ENCODE measurements around the gene GET3.
"Not testable (repeated sequence)": the region's sequence is repeated elsewhere in the genome, so short reads cannot be mapped to it uniquely, and the experiment has no call there.

The GET3 gene

GRCh38 chr19:12790628-12791344 lies 53.5 kb downstream of the GET3 start:
- CTCF ChIA-PET, result interaction anchor here (0.7 to 14.0 kb wide), 2 partner anchors 21 to 57 kb away, joined by 4 to 706 read pairs; partner anchors contain the start of genes HOOK2 and TRIR
- H3K27me3 Mint-ChIP-seq, result peaks cover 7% of the 10 kb centered on the region
- H3K36me3 Mint-ChIP-seq, result peaks cover 8% of the 10 kb centered on the region
- H3K27ac Mint-ChIP-seq, result peak overlapping the region; percentile 99
- peak; percentile 30 for DNase-seq
- peak overlapping the region; percentile 92 for H3K4me3 Mint-ChIP-seq
- H3K9me3 Mint-ChIP-seq, result no peaks in the 10 kb centered on the region
- peaks cover 38% of the 10 kb centered on the region for H3K4me1 Mint-ChIP-seq

GRCh38 chr19:12791345-12792050 lies 54.2 kb downstream of the GET3 start, which contains the start of gene JUNB:
JUNB (plus strand) TSS chr19:12791486; CDS start chr19:12791772, 286 bp downstream.
- Mint-ChIP-seq H3K27me3 (peaks cover 7% of the 10 kb centered on the region), H3K9me3 (no peaks in the 10 kb centered on the region), H3K27ac (peak within 1 kb of the TSS; percentile 99), H3K36me3 (peaks cover 10% of the 10 kb centered on the region), H3K4me3 (peak within 1 kb of the TSS; percentile 92), H3K4me1 (peaks cover 45% of the 10 kb centered on the region)
- CTCF ChIA-PET, result interaction anchor here (0.5 to 14.0 kb wide), 3 partner anchors 22 to 58 kb away, joined by 3 to 706 read pairs (median 4); partner anchors contain the start of genes HOOK2 and TRIR
- peak; percentile 96 for DNase-seq

GRCh38 chr19:12792051-12792852 lies 55.0 kb downstream of the GET3 start:
- peaks cover 7% of the 10 kb centered on the region for H3K27me3 Mint-ChIP-seq
- H3K4me3 Mint-ChIP-seq, result peak overlapping the region; percentile 92
- H3K27ac Mint-ChIP-seq, result peak overlapping the region; percentile 99
- no peaks in the 10 kb centered on the region for H3K9me3 Mint-ChIP-seq
- H3K4me1 Mint-ChIP-seq, result peaks cover 49% of the 10 kb centered on the region
- H3K36me3 Mint-ChIP-seq, result peaks cover 13% of the 10 kb centered on the region
- CTCF ChIA-PET, result interaction anchor here (0.5 to 14.0 kb wide), 2 partner anchors 23 to 56 kb away, joined by 3 to 706 read pairs; partner anchors contain the start of gene HOOK2
- DNase-seq, result peak; percentile 89

GRCh38 chr19:12792853-12793289 lies 55.6 kb downstream of the GET3 start:
- H3K4me3 Mint-ChIP-seq, result peak overlapping the region; percentile 92
- DNase-seq, result no peak
- no peaks in the 10 kb centered on the region for H3K9me3 Mint-ChIP-seq

GRCh38 chr19:12793290-12794195 lies 56.2 kb downstream of the GET3 start:
- peaks cover 13% of the 10 kb centered on the region for H3K36me3 Mint-ChIP-seq
- peaks cover 7% of the 10 kb centered on the region for H3K27me3 Mint-ChIP-seq
- peak; percentile 92 for DNase-seq
- CTCF ChIA-PET, result interaction anchor here (0.6 to 14.0 kb wide), 4 partner anchors 24 to 126 kb away, joined by 3 to 706 read pairs (median 3); partner anchors contain the start of gene HOOK2
- peak overlapping the region; percentile 92 for H3K4me3 Mint-ChIP-seq
- no peaks in the 10 kb centered on the region for H3K9me3 Mint-ChIP-seq
- H3K27ac Mint-ChIP-seq, result peak overlapping the region; percentile 99
- H3K4me1 Mint-ChIP-seq, result peaks cover 45% of the 10 kb centered on the region

More at GRCh38 chr19:12792853-12793289, 55.6 kb downstream of the GET3 start:
- CTCF ChIA-PET, result interaction anchor here (0.6 to 14.0 kb wide), 3 partner anchors 24 to 125 kb away, joined by 3 to 706 read pairs (median 3); partner anchors contain the start of gene HOOK2
- peaks cover 7% of the 10 kb centered on the region for H3K27me3 Mint-ChIP-seq
- peaks cover 49% of the 10 kb centered on the region for H3K4me1 Mint-ChIP-seq
- peaks cover 13% of the 10 kb centered on the region for H3K36me3 Mint-ChIP-seq
- H3K27ac Mint-ChIP-seq, result peak overlapping the region; percentile 99

GRCh38 chr19:12794196-12794941 lies 57.1 kb downstream of the GET3 start:
- CTCF ChIA-PET, result interaction anchor here (0.8 to 14.0 kb wide), 3 partner anchors 25 to 77 kb away, joined by 3 to 706 read pairs (median 24); partner anchors contain the start of gene HOOK2
- Mint-ChIP-seq H3K27me3 (peaks cover 7% of the 10 kb centered on the region), H3K27ac (peak overlapping the region; percentile 93), H3K9me3 (no peaks in the 10 kb centered on the region), H3K4me3 (peak overlapping the region; percentile 75), H3K36me3 (peaks cover 16% of the 10 kb centered on the region), H3K4me1 (peaks cover 39% of the 10 kb centered on the region)
- no peak for DNase-seq

GRCh38 chr19:12794971-12795381 lies 57.7 kb downstream of the GET3 start:
- Mint-ChIP-seq H3K27ac (peak overlapping the region; percentile 93), H3K4me1 (peaks cover 44% of the 10 kb centered on the region), H3K27me3 (peaks cover 7% of the 10 kb centered on the region), H3K4me3 (peak overlapping the region; percentile 75), H3K9me3 (no peaks in the 10 kb centered on the region), H3K36me3 (peaks cover 19% of the 10 kb centered on the region)
- DNase-seq, result no peak
- CTCF ChIA-PET, result interaction anchor here (0.7 to 14.0 kb wide), 6 partner anchors 9 to 80 kb away, joined by 3 to 706 read pairs (median 5); partner anchors contain the start of gene HOOK2

GRCh38 chr19:12796146-12797071 lies 59.1 kb downstream of the GET3 start:
- Mint-ChIP-seq H3K4me3 (peak overlapping the region; percentile 59), H3K4me1 (peaks cover 46% of the 10 kb centered on the region), H3K36me3 (peaks cover 19% of the 10 kb centered on the region), H3K27ac (peak overlapping the region; percentile 93), H3K27me3 (peaks cover 4% of the 10 kb centered on the region), H3K9me3 (no peaks in the 10 kb centered on the region)
- CTCF ChIA-PET, result interaction anchor here (0.6 to 14.0 kb wide), 10 partner anchors 10 to 88 kb away, joined by 3 to 706 read pairs (median 4); partner anchors contain the start of genes HOOK2 and RNASEH2A
- DNase-seq, result peak; percentile 83

GRCh38 chr19:12797141-12797587 lies 59.9 kb downstream of the GET3 start:
- peaks cover 48% of the 10 kb centered on the region for H3K4me1 Mint-ChIP-seq
- CTCF ChIA-PET, result interaction anchor here (3.9 to 14.0 kb wide), 2 partner anchors 28 to 50 kb away, joined by 24 to 706 read pairs; partner anchors contain the start of gene HOOK2
- DNase-seq, result no peak
- H3K27me3 Mint-ChIP-seq, result peaks cover 4% of the 10 kb centered on the region
- H3K9me3 Mint-ChIP-seq, result no peaks in the 10 kb centered on the region
- peaks cover 19% of the 10 kb centered on the region for H3K36me3 Mint-ChIP-seq
- H3K27ac Mint-ChIP-seq, result peak overlapping the region; percentile 37
- no peak overlapping the region for H3K4me3 Mint-ChIP-seq

GRCh38 chr19:12797607-12798006 lies 60.3 kb downstream of the GET3 start:
- H3K27ac Mint-ChIP-seq, H3K27me3 Mint-ChIP-seq, DNase-seq, H3K4me3 Mint-ChIP-seq, H3K9me3 Mint-ChIP-seq: not testable (repeated sequence)
- CTCF ChIA-PET, result interaction anchor here (3.9 to 14.0 kb wide), 2 partner anchors 28 to 50 kb away, joined by 24 to 706 read pairs; partner anchors contain the start of gene HOOK2
- Mint-ChIP-seq H3K4me1 (peaks cover 52% of the 10 kb centered on the region), H3K36me3 (peaks cover 16% of the 10 kb centered on the region)
